HG03460 (cell line): ENCODE results near the gene MBTPS2.
"Not testable (repeated sequence)": the region's sequence is repeated elsewhere in the genome, so short reads cannot be mapped to it uniquely, and the experiment has no call there.

ENCODE experiments used
- ATAC-seq: cut with Tn5 transposase; IDR thresholded peaks from one replicate; pipeline ENCODE4 v1.9.1; 2021; ENCODE audit not compliant: unreplicated experiment

Gene MBTPS2

GRCh38 chrX:21839334-21840192, at the start of gene MBTPS2:
TSS of gene MBTPS2 (plus strand) at chrX:21839617. CDS start at chrX:21839735, 118 bp downstream.
- ATAC-seq, result peak; percentile 87

GRCh38 chrX:21798677-21799219, 40.7 kb upstream of the MBTPS2 start:
- no peak for ATAC-seq

GRCh38 chrX:21799767-21800166, 39.6 kb upstream of the MBTPS2 start:
- ATAC-seq, result no peak

- ATAC-seq, result no peak
Observed at GRCh38 chrX:21800344-21800770, 39.1 kb upstream of the MBTPS2 start.

GRCh38 chrX:21802054-21802670, 37.3 kb upstream of the MBTPS2 start:
- ATAC-seq, result no peak

GRCh38 chrX:21802839-21803238, 36.6 kb upstream of the MBTPS2 start:
- no peak for ATAC-seq

GRCh38 chrX:21806691-21807090, 32.7 kb upstream of the MBTPS2 start:
- no peak for ATAC-seq

- ATAC-seq, result no peak
Observed at GRCh38 chrX:21811832-21812231, 27.6 kb upstream of the MBTPS2 start.

GRCh38 chrX:21812628-21813027, 26.8 kb upstream of the MBTPS2 start:
- ATAC-seq, result no peak

GRCh38 chrX:21813612-21814368, 25.6 kb upstream of the MBTPS2 start:
- no peak for ATAC-seq

GRCh38 chrX:21816136-21816535, 23.3 kb upstream of the MBTPS2 start:
- no peak for ATAC-seq

- ATAC-seq, result not testable (repeated sequence)
Observed at GRCh38 chrX:21820170-21820569, 19.2 kb upstream of the MBTPS2 start.

GRCh38 chrX:21821875-21822274, 17.5 kb upstream of the MBTPS2 start:
- no peak for ATAC-seq

GRCh38 chrX:21831496-21831895, 7.9 kb upstream of the MBTPS2 start:
- ATAC-seq, result no peak

GRCh38 chrX:21837056-21837455, 2.4 kb upstream of the MBTPS2 start:
- no peak for ATAC-seq

- peak; percentile 12 for ATAC-seq
Observed at GRCh38 chrX:21838937-21839333, 482 bp upstream of the MBTPS2 start.

GRCh38 chrX:21840193-21840545, 752 bp downstream of the MBTPS2 start:
- peak; percentile 3 for ATAC-seq

GRCh38 chrX:21843179-21843578, 3.8 kb downstream of the MBTPS2 start:
- no peak for ATAC-seq

- ATAC-seq, result no peak
Observed at GRCh38 chrX:21845096-21845495, 5.7 kb downstream of the MBTPS2 start.

GRCh38 chrX:21847342-21847741, 7.9 kb downstream of the MBTPS2 start:
- ATAC-seq, result no peak

GRCh38 chrX:21853578-21853977, 14.2 kb downstream of the MBTPS2 start:
- no peak for ATAC-seq
